Fibroblast of the aortic adventitia (primary cell): ENCODE results near the gene PNPLA7. TPM values are rescaled to one million over a fixed set of nuclear protein-coding genes. Genes with fewer than 3 reads are reported as not detected.

Source experiments
- DNase-seq: peaks from one replicate; pipeline ENCODE4 v3.0.0-alpha.2; 2010; ENCODE audit warnings: low read depth
- H3K4me3 ChIP-seq: 2 replicates; pipeline ENCODE4 v1.5.1; 2011; ENCODE audit warnings: low read depth, mild to moderate bottlenecking, control low read depth, low read length, moderate library complexity
- CTCF ChIP-seq: IDR thresholded peaks from 2 replicates; pipeline ENCODE4 v1.5.1; 2011; ENCODE audit warnings: mild to moderate bottlenecking, low read length, control low read depth, inconsistent platforms; ENCODE audit not compliant: insufficient read depth
- total RNA-seq: library from RNA; depleted of rRNA; stranded (reverse); fragments of >200 nt; gene quantifications from 2 replicates; pipeline ENCODE4 v1.2.3, GENCODE V29; 2012; ENCODE audit warnings: low replicate concordance

The PNPLA7 gene
- total RNA-seq, 1 donor = 0.81 TPM

- no peak for DNase-seq
- no peak for TF ChIP-seq CTCF
- H3K4me3 ChIP-seq = no peak overlapping the region
Observed at GRCh38 chr9:137494550-137495351, 55.5 kb downstream of the PNPLA7 start.

DNA sequence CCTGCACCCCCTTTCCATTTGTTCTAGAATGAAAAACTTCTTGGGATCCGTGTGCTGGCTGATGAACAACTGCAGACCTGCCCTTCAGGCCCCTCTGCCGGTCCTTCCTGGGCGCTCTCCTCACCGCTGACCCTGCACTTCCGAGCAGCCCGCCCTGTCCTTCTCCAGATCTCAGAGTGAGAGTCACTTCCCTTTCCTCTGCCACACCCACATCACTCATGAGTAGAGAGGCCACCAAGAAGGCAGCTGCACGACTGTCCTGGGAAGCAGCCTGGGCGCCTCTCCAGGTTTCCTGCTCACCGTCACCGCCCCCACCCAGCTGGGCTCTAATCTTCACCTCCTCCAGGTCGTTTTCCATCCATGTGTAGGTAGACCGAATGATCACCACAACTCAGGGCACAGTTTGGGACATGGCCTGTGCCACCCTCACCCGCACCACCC, 56.1 kb downstream of the PNPLA7 start:
- no peak overlapping the region for H3K4me3 ChIP-seq
- no peak for TF ChIP-seq CTCF
- DNase-seq = no peak

DNA sequence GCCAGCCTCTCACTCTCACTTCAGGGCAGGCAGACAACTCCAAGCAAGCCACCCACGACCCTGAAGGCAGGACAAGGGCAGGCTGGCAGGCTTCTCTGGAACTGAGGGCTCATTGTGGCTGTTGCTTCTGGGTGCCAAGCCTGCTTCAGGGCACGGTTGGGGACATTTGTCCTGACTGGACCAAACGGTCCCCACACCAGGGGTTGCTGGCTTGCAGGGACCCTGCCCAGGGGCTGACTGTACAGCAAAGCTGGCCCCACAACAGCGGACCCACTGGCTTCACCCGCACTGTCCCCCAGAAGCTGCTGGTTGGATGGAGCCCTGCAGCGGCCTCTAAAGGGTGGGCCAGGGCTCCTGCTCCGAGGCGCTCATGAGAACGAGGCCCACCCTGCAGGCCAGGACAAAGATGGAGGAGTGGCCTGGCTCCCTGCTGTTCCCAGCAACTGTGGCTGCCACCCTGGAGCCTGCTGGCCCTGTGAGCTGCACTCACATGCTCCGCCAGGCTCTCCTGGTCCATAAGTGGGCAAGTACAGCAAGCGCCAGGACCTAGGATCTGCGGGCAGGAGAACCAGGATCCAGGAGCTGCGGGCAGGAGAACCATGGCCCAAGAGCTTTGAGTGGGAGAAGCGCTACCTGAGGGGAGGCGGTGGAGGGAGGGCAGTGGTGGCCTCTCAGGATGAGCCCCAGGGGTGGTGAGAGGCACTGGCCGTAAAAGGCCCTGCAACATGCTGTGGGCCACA, 56.7 kb downstream of the PNPLA7 start:
- DNase-seq = no peak
- H3K4me3 ChIP-seq = no peak overlapping the region
- TF ChIP-seq CTCF = no peak

DNA sequence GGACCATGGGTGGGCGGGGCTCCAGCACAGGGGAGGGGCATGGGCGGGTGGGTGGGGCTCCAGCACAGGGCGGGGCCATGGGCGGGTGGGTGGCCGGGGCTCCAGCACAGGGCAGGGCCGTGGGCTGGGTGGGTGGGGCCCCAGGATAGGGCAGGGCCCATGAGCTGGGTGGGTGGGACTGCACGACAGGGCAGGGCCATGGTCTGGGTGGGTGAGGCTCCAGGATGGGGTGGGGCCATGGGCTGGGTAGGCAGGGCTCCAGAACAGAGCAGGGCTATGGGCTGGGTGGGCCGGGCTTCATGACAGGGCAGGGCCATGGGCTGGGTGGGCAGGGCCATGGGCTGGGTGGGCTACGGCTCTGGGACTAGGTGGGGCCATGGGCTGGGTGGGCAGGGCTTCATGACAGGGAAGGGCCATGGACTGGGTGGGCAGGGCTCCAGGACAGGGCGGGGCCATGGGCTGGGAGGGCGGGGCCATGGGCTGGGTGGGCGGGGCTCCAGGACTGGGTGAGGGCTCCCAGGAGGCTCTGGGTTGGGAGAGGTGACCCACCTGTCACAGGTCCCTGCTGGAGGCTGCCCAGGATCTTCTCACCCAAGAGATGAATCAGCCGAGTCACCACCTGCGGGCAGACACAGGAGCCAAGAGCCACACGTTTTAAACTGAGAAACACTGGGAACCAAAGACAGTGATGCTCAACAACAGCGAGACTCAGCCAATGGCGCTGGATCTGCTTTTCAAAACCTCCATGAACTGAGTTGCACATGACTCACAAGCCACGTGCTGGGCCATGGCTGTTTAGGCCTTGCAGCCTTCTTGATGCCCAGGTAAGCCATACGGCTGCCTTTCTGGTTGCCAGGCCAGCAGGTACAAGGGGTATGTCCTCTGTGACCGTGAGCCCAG, 57.5 kb downstream of the PNPLA7 start:
- DNase-seq = no peak
- no peak overlapping the region for H3K4me3 ChIP-seq
- TF ChIP-seq CTCF = no peak

- DNase-seq = no peak
- H3K4me3 ChIP-seq = no peak overlapping the region
- TF ChIP-seq CTCF = no peak
Observed at GRCh38 chr9:137491735-137492432, 58.3 kb downstream of the PNPLA7 start.

- no peak for DNase-seq
- H3K4me3 ChIP-seq = no peak overlapping the region
- no peak for TF ChIP-seq CTCF
Observed at GRCh38 chr9:137490532-137491186, 59.5 kb downstream of the PNPLA7 start.
